DND-41 (cell line): ENCODE data around the gene UFD1.

Source experiments
- EZH2 ChIP-seq: IDR thresholded peaks from 3 replicates; pipeline ENCODE4 v1.6.1; 2012; ENCODE audit warnings: borderline replicate concordance, low read depth, mild to moderate bottlenecking, moderate library complexity, low read length, inconsistent platforms; ENCODE audit not compliant: severe bottlenecking
- TF ChIP-seq, protein P1 (sequence below): IDR thresholded peaks from 2 replicates; pipeline ENCODE4 v1.5.1; 2012; ENCODE audit warnings: borderline replicate concordance, low read length, moderate library complexity, mild to moderate bottlenecking; ENCODE audit not compliant: poor library complexity, severe bottlenecking; ENCODE audit errors: extremely low read depth

DNA sequence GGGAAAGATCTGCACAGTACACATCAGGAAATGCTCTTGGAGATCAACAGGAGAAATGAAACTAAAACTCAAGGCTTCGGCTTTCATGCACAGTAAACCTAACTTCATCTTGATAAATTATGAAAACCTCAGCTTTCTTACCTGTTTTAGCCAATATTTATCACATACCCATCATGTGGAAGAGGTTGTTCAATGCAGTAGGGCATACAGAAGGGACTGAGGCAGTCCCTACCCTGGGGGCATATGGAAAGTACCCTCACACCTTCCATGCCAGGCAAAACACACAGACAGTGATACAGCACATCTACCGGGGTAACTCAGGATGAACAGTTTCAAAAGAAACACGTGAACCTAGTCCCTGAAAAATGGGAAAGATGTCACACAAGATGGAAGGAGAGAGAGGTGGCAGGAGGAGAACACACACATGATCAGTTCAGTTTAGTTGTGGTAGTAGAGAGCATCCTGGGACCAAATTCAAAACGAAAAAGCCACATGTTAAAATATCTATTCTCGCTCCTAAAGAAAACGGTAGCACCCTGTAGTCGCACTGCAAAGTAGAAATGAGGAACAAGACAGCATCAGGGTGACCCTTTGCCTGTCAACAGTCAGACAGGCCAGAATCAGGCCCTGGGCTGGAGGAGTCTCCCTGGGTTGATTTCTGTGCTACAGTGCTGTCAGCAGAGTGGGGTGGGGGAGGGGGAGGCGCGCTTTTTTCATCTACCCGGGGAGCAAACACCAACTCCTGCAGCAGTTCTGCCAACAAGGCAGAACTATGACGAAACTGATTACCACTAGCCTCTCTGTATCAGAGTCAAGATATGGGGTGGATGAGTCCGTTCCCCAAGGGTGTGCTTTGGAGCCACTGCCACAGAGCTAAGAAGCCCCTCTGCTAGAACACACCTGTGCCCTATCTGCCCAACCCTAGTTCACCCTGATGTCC is 48.8 kb downstream of the UFD1 start:
- TF ChIP-seq, protein P1, sequence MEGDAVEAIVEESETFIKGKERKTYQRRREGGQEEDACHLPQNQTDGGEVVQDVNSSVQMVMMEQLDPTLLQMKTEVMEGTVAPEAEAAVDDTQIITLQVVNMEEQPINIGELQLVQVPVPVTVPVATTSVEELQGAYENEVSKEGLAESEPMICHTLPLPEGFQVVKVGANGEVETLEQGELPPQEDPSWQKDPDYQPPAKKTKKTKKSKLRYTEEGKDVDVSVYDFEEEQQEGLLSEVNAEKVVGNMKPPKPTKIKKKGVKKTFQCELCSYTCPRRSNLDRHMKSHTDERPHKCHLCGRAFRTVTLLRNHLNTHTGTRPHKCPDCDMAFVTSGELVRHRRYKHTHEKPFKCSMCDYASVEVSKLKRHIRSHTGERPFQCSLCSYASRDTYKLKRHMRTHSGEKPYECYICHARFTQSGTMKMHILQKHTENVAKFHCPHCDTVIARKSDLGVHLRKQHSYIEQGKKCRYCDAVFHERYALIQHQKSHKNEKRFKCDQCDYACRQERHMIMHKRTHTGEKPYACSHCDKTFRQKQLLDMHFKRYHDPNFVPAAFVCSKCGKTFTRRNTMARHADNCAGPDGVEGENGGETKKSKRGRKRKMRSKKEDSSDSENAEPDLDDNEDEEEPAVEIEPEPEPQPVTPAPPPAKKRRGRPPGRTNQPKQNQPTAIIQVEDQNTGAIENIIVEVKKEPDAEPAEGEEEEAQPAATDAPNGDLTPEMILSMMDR, result no peak
- TF ChIP-seq EZH2, result no peak
